NAMALWA (cell line): Measurements from ENCODE around the gene CHMP6.

ENCODE experiments used
- DNase-seq: peaks from one replicate; pipeline ENCODE4 v3.0.0-alpha.2; 2015; ENCODE audit warnings: low spot score

CHMP6 gene

GRCh38 chr17:80956321-80957190, 35.1 kb upstream of the CHMP6 start:
- DNase-seq, result no peak

GRCh38 chr17:80957461-80957941, 34.1 kb upstream of the CHMP6 start:
- no peak for DNase-seq

- DNase-seq, result no peak
These were observed 32.2 kb upstream of the CHMP6 start for GRCh38 chr17:80959330-80960036.

- no peak for DNase-seq
These were observed 31.4 kb upstream of the CHMP6 start for GRCh38 chr17:80960037-80960796.

GRCh38 chr17:80960797-80961452, 30.7 kb upstream of the CHMP6 start:
- DNase-seq, result no peak

- no peak for DNase-seq
These were observed 29.9 kb upstream of the CHMP6 start for GRCh38 chr17:80961541-80962330.

GRCh38 chr17:80962356-80963329, 29.0 kb upstream of the CHMP6 start:
- no peak for DNase-seq

- DNase-seq, result no peak
These were observed 27.7 kb upstream of the CHMP6 start for GRCh38 chr17:80963812-80964543.

- DNase-seq, result no peak
These were observed 27.1 kb upstream of the CHMP6 start for GRCh38 chr17:80964544-80964856.

GRCh38 chr17:80964859-80965580, 26.6 kb upstream of the CHMP6 start:
- no peak for DNase-seq

GRCh38 chr17:80965606-80966005, 26.0 kb upstream of the CHMP6 start:
- DNase-seq, result no peak

- DNase-seq, result no peak
These were observed 24.2 kb upstream of the CHMP6 start for GRCh38 chr17:80967404-80967872.

- no peak for DNase-seq
These were observed 23.0 kb upstream of the CHMP6 start for GRCh38 chr17:80968602-80969029.

GRCh38 chr17:80969030-80969673, 22.5 kb upstream of the CHMP6 start:
- no peak for DNase-seq

- DNase-seq, result no peak
These were observed 22.0 kb upstream of the CHMP6 start for GRCh38 chr17:80969674-80970043.

GRCh38 chr17:80970044-80970761, 21.4 kb upstream of the CHMP6 start:
- no peak for DNase-seq
